GM12878 (cell line): Measurements from ENCODE around the gene LRP2BP. TPM values are rescaled to one million over a fixed set of nuclear protein-coding genes. Genes with fewer than 3 reads are reported as not detected.

Experiments
- CHD2 ChIP-seq: IDR thresholded peaks from 2 replicates; pipeline ENCODE4 v1.6.1; 2011; ENCODE audit warnings: low read depth, low read length, improper control_type of control experiment, borderline replicate concordance
- FOS ChIP-seq: IDR thresholded peaks from 3 replicates; pipeline ENCODE4 v1.6.1; 2011; ENCODE audit warnings: borderline replicate concordance; ENCODE audit not compliant: insufficient read length; ENCODE audit errors: extremely low read depth
- FOXK2 ChIP-seq: fragments of 450-650 bp; IDR thresholded peaks from 2 replicates; pipeline ENCODE4 v1.6.1; 2017; ENCODE audit warnings: mild to moderate bottlenecking, moderate library complexity
- FOXM1 ChIP-seq: IDR thresholded peaks from 2 replicates; pipeline ENCODE4 v1.6.1; 2012; ENCODE audit warnings: low read depth, mild to moderate bottlenecking, inconsistent platforms, low read length, moderate library complexity
- GABPA ChIP-seq: IDR thresholded peaks from 2 replicates; pipeline ENCODE4 v1.6.1; 2014; ENCODE audit warnings: antibody characterized with exemption, low read depth, mild to moderate bottlenecking, inconsistent platforms
- HDGF ChIP-seq: fragments of 450-650 bp; IDR thresholded peaks from 2 replicates; pipeline ENCODE4 v1.6.1; 2016; ENCODE audit warnings: antibody characterized with exemption
- MLLT1 ChIP-seq: fragments of 450-650 bp; IDR thresholded peaks from 2 replicates; pipeline ENCODE4 v1.6.1; 2016; ENCODE audit warnings: mild to moderate bottlenecking
- MTA2 ChIP-seq: fragments of 450-650 bp; IDR thresholded peaks from 2 replicates; pipeline ENCODE4 v1.6.1; 2016; ENCODE audit warnings: low read depth, mild to moderate bottlenecking, moderate library complexity
- NFIC ChIP-seq: IDR thresholded peaks from 2 replicates; pipeline ENCODE4 v1.6.1; 2012; ENCODE audit warnings: low read depth, mild to moderate bottlenecking, inconsistent platforms, low read length, moderate library complexity
- PAX5 ChIP-seq: IDR thresholded peaks from 2 replicates; pipeline ENCODE4 v1.6.1; 2011; ENCODE audit warnings: low read depth, low read length, borderline replicate concordance
- RAD21 ChIP-seq: IDR thresholded peaks from 2 replicates; pipeline ENCODE4 v1.6.1; 2011; ENCODE audit warnings: mild to moderate bottlenecking, low read depth, low read length, moderate library complexity; ENCODE audit not compliant: insufficient read depth
- SP1 ChIP-seq: IDR thresholded peaks from one replicate; pipeline ENCODE4 v1.6.1; 2011; ENCODE audit warnings: low read depth, low read length
- SPI1 ChIP-seq: IDR thresholded peaks from 2 replicates; pipeline ENCODE4 v1.6.1; 2011; ENCODE audit warnings: low read depth, mild to moderate bottlenecking, low read length, moderate library complexity, borderline replicate concordance; ENCODE audit not compliant: insufficient read depth
- SREBF1 ChIP-seq: IDR thresholded peaks from 2 replicates; pipeline ENCODE4 v1.6.1; 2012; ENCODE audit warnings: mild to moderate bottlenecking, low read length
- STAT1 ChIP-seq: fragments of 450-650 bp; conservative IDR thresholded peaks from 2 replicates; pipeline ENCODE4 v1.6.1; 2014; ENCODE audit warnings: antibody characterized with exemption, mild to moderate bottlenecking
- TCF3 ChIP-seq: IDR thresholded peaks from 2 replicates; pipeline ENCODE4 v1.6.1; 2012; ENCODE audit warnings: low read depth, mild to moderate bottlenecking, low read length, borderline replicate concordance; ENCODE audit not compliant: insufficient read depth
- USF1 ChIP-seq: IDR thresholded peaks from 2 replicates; pipeline ENCODE4 v1.6.1; 2011; ENCODE audit warnings: borderline replicate concordance, low read depth, mild to moderate bottlenecking, moderate library complexity, mixed read lengths, low read length; ENCODE audit not compliant: insufficient read depth; ENCODE audit errors: extremely low read length
- USF2 ChIP-seq: IDR thresholded peaks from 2 replicates; pipeline ENCODE4 v1.6.1; 2011; ENCODE audit warnings: low read depth, low read length, improper control_type of control experiment, borderline replicate concordance
- ZBTB33 ChIP-seq: fragments of 450-650 bp; IDR thresholded peaks from 2 replicates; pipeline ENCODE4 v1.6.1; 2017; ENCODE audit warnings: mild to moderate bottlenecking
- ZBTB40 ChIP-seq: fragments of 450-650 bp; IDR thresholded peaks from 2 replicates; pipeline ENCODE4 v1.6.1; 2016; ENCODE audit warnings: mild to moderate bottlenecking, moderate library complexity, borderline replicate concordance
- ZNF207 ChIP-seq: fragments of 450-650 bp; IDR thresholded peaks from 2 replicates; pipeline ENCODE4 v1.6.1; 2014; ENCODE audit warnings: antibody characterized with exemption, mild to moderate bottlenecking, borderline replicate concordance
- polyA plus RNA-seq, 11 experiments: library from polyadenylated mRNA; depleted of rRNA in 4 of 11; unstranded in 6 of 11; stranded (reverse) in 5 of 11; fragments of >200 nt; fragmentation: Nextera tagmentation in 4 of 11; fragmentation: Illumina TruSeq in 1 of 11; extraction: Ambion mirVana in 4 of 11; extraction: Trizol in 1 of 11; gene quantifications; 1 replicate in 1 of 11; 2 replicates in 10 of 11; pipeline versions ENCODE4 v1.2.1 to v1.2.3, GENCODE V29; 2011 to 2016; ENCODE audit warnings: inconsistent platforms in 2 of 11, missing spikeins in 2 of 11, low read depth in 1 of 11
- total RNA-seq, 4 experiments: library from RNA; depleted of rRNA in 3 of 4; stranded (reverse); fragments of >200 nt in 3 of 4; fragmentation: Illumina TruSeq in 1 of 4; extraction: Trizol in 1 of 4; gene quantifications; 2 replicates each; pipeline versions ENCODE4 v1.2.1 to v1.2.3, GENCODE V29; 2013 to 2021

The LRP2BP gene
- total and polyA plus RNA-seq, 10 of the 15 experiments (the other 5 are each of a cell fraction or from before 2014, with no cell fraction given): 0.27 to 5.2 (median 1.0) TPM

GRCh38 chr4:185425647-185426352 lies 30.1 kb upstream of the LRP2BP start, which contains the start of gene UFSP2 (continued):
- TF ChIP-seq MLLT1 (peak; percentile 48), FOS (no peak), PAX5 (peak; percentile 55; the same call in 1 of the 2 replicates), USF1 (no peak), GABPA (no peak), ZNF207 (peak; percentile 97), TCF3 (peak; percentile 93), FOXK2 (peak; percentile 99), FOXM1 (no peak), STAT1 (peak; percentile 96; the same call in 1 of the 2 replicates), RAD21 (0 out of 2 replicates have a peak, but pooled peaks have one; percentile 4), USF2 (no peak), ZBTB33 (no peak), SP1 (peak; percentile 82), ZBTB40 (peak; percentile 63), NFIC (peak; percentile 36; the same call in 1 of the 2 replicates), CHD2 (peak; percentile 36), SREBF1 (peak; percentile 99), SPI1 (no peak), HDGF (no peak), MTA2 (no peak)
